IPS-20b (cell line): ENCODE data around the gene RAPGEF4.

ENCODE experiments used
- H3K27ac ChIP-seq: one replicate; pipeline ENCODE4 v1.5.1; 2013; ENCODE audit warnings: low read length
- H3K27me3 ChIP-seq: 2 replicates; pipeline ENCODE4 v1.6.1; 2013; ENCODE audit warnings: mild to moderate bottlenecking, low read length, inconsistent platforms; ENCODE audit not compliant: insufficient read depth
- H3K36me3 ChIP-seq: 2 replicates; pipeline ENCODE4 v1.6.1; 2013; ENCODE audit warnings: low read depth, mild to moderate bottlenecking, inconsistent platforms, low read length, moderate library complexity; ENCODE audit not compliant: insufficient read depth
- H3K4me1 ChIP-seq: 2 replicates; pipeline ENCODE4 v1.6.1; 2013; ENCODE audit warnings: mild to moderate bottlenecking, control low read depth, inconsistent platforms, low read length, moderate library complexity; ENCODE audit not compliant: insufficient read depth
- H3K4me3 ChIP-seq: 2 replicates; pipeline ENCODE4 v1.5.1; 2013; ENCODE audit warnings: mild to moderate bottlenecking, low read length, inconsistent platforms
- H3K9ac ChIP-seq: 2 replicates; pipeline ENCODE4 v1.6.1; 2013; ENCODE audit warnings: low read depth, mild to moderate bottlenecking, inconsistent platforms, low read length, moderate library complexity
- H3K9me3 ChIP-seq: 2 replicates; pipeline ENCODE4 v1.6.1; 2013; ENCODE audit warnings: mild to moderate bottlenecking, low read depth, low read length, inconsistent platforms; ENCODE audit not compliant: insufficient read depth

Gene RAPGEF4

DNA sequence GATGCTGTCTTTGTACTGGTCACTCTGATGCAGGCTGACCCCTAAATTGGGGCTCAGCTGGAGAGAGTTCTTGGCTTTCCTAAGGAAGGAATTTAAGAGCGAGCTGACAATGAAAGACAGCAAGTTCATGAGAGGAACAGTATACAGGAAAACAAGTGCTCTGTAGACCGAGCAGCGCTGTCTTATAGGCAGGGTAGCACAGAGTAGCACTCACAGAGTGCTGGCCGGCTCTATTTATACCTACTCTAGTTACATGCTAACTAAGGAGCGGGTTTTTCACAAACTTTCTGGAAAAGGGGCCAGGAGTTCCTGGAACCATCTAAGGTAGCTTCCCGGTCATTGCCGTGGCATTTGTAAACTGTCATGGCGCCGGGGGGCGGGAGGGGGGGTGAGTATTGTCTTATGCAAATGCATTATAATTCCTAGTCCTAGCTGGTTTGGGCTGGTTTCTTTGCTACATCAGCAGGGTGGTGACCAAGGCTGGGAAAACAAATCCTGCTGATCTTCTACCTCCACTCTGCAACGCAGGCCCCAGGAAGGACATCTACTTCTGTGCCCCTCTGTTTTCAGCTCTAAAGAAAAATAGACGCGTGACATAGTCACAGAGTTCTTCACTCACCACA, 308.4 kb downstream of the RAPGEF4 start:
- no peak overlapping the region for H3K27ac ChIP-seq
- H3K4me1 ChIP-seq: no peaks in the 10 kb centered on the region
- H3K9me3 ChIP-seq: no peaks in the 10 kb centered on the region
- H3K9ac ChIP-seq: no peak overlapping the region
- H3K4me3 ChIP-seq: no peak overlapping the region
- H3K27me3 ChIP-seq: no peaks in the 10 kb centered on the region
- H3K36me3 ChIP-seq: no peaks in the 10 kb centered on the region

GRCh38 chr2:173044686-173045085, 309.0 kb downstream of the RAPGEF4 start:
- Histone ChIP-seq H3K4me1 (no peaks in the 10 kb centered on the region), H3K36me3 (no peaks in the 10 kb centered on the region), H3K9me3 (no peaks in the 10 kb centered on the region), H3K4me3 (no peak overlapping the region), H3K27me3 (no peaks in the 10 kb centered on the region), H3K27ac (no peak overlapping the region), H3K9ac (no peak overlapping the region)

DNA sequence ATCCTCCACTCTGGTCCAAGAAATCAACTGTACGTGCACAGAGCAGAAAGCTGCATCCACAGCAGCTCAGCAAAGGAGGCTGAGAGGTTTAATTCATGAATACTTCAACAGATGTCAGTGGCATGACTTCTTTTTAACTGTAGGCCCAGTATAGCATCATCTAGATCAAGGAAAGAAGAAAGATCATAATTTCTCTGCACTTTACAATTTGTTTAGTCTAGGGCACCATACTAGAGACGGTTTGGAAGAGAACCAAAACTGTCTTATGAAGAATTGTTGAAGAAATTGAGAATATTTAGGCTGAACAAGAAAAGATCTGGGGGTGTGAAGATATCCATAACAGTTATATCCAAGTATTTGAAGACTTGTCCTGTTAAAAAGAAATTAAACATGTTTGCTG, 309.5 kb downstream of the RAPGEF4 start:
- Histone ChIP-seq H3K4me3 (no peak overlapping the region), H3K4me1 (no peaks in the 10 kb centered on the region), H3K9ac (no peak overlapping the region), H3K27ac (no peak overlapping the region), H3K36me3 (no peaks in the 10 kb centered on the region), H3K9me3 (no peaks in the 10 kb centered on the region), H3K27me3 (no peaks in the 10 kb centered on the region)

DNA sequence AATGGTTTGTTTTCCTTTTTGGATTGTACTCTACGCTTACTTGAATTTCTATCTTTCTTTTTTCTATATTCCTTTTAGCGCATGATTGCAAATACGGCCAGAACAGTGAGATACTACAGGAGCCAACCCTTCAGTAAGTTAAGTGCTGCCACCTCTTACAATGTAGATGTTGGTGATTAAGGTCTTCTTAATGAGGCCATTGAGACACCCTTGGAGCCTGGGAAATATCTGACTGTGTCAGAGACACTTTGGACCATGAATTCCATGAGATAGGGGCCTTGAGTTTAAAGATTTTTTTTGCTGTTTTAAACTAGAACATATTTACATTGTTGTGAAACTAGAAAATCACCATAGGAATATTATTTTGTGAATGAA, 312.9 kb downstream of the RAPGEF4 start:
- Histone ChIP-seq H3K27me3 (no peaks in the 10 kb centered on the region), H3K9me3 (no peaks in the 10 kb centered on the region), H3K9ac (no peak overlapping the region), H3K4me3 (no peak overlapping the region), H3K27ac (no peak overlapping the region), H3K36me3 (no peaks in the 10 kb centered on the region), H3K4me1 (no peaks in the 10 kb centered on the region)

DNA sequence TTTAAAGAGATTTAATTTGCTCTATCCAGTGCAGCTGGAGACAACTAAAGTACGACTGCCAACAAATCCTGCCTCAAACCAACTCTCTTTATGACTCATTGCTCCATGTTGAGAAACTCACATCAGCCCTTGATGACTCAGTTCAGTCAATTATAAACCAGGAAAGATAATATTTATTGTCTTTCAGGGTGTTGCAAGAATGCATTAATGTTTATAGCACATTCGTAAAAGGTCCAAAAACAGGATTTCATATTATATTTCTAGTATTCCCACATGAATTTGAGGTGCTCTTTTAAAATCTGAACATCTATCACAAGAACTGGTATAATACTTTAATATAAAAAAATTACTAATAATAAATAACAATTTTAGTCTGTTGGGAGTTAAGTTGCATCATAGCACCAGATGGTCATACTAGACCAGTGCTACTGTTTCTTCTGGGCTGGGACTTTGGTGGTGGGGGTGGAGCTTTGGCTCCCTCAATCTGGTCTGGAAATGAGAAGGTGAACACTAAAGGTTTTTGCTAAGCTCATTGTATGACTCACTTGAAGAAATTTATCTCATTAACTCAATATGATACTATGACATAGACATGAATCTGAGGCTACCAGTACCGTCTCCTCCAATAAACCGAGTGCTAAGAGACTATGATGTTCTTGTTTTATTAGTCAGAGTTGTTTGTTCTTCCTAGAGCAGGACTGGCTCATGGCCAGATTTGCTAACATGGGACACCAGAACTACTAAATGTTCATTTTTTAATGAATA, 313.4 kb downstream of the RAPGEF4 start:
- H3K4me3 ChIP-seq: no peak overlapping the region
- H3K9me3 ChIP-seq: no peaks in the 10 kb centered on the region
- H3K36me3 ChIP-seq: no peaks in the 10 kb centered on the region
- H3K27ac ChIP-seq: no peak overlapping the region
- H3K4me1 ChIP-seq: no peaks in the 10 kb centered on the region
- H3K27me3 ChIP-seq: no peaks in the 10 kb centered on the region
- H3K9ac ChIP-seq: no peak overlapping the region

DNA sequence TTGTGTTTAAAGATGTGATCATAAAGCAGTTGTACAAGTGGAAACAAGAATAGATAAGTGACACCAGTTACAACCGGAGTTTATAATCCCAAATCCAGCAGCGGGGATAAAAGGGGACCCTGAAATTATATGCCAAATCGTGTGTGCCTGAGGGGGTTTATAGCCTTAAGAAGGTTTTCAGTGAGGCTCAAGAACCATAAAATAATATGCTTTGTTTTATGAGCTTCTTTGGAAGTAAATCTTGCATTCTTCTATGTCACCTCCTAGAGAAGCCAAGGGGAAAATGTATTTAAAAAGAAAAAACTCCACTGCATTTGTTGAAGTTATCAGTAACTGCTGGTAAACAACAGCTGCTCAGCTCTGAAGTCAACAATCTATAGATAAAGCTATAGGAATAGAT, 314.2 kb downstream of the RAPGEF4 start:
- Histone ChIP-seq H3K4me3 (no peak overlapping the region), H3K36me3 (no peaks in the 10 kb centered on the region), H3K4me1 (peaks cover 5% of the 10 kb centered on the region; the same call in 1 of the 2 replicates), H3K9me3 (no peaks in the 10 kb centered on the region), H3K27me3 (no peaks in the 10 kb centered on the region), H3K9ac (no peak overlapping the region), H3K27ac (no peak overlapping the region)

- Histone ChIP-seq H3K4me3 (no peak overlapping the region), H3K27me3 (no peaks in the 10 kb centered on the region), H3K9me3 (no peaks in the 10 kb centered on the region), H3K9ac (no peak overlapping the region), H3K27ac (no peak overlapping the region), H3K4me1 (peaks cover 5% of the 10 kb centered on the region; the same call in 1 of the 2 replicates), H3K36me3 (no peaks in the 10 kb centered on the region)
Measured at GRCh38 chr2:173050684-173051083, 315.0 kb downstream of the RAPGEF4 start.

- no peaks in the 10 kb centered on the region for H3K36me3 ChIP-seq
- H3K4me3 ChIP-seq: no peak overlapping the region
- no peak overlapping the region for H3K27ac ChIP-seq
- no peaks in the 10 kb centered on the region for H3K9me3 ChIP-seq
- H3K9ac ChIP-seq: no peak overlapping the region
- H3K27me3 ChIP-seq: no peaks in the 10 kb centered on the region
- H3K4me1 ChIP-seq: peaks cover 5% of the 10 kb centered on the region; the same call in 1 of the 2 replicates
Measured at GRCh38 chr2:173051463-173052215, 316.0 kb downstream of the RAPGEF4 start.

DNA sequence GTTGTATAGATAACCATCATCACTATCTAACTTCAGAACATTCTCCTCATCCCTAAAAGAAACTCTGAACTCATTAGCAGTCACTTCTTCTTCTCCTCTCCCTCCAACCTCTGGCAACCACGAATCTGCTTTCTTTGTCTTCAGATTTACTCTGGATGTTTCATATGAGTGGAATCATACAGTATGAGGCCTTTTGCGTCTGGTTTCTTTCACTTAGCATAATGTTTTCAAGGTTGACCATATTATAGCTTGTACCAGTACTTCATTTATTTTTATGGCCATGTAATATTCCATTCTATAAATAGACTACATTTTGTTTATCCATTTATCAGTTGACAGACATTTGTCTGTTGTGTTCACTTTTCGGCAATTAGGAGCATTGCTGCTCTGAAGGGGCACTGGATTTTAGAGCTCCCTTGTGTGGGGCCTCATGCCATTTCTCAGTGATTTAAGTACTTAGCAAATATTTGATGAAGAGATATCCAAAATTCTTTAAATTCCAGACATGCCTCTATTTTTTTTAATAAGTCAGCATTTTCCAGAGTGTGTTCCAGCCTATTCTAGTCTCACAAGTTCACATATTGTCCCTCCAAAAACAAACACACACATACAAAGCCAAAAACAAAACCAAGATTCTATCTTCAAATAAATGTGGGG, 317.5 kb downstream of the RAPGEF4 start:
- Histone ChIP-seq H3K9ac (no peak overlapping the region), H3K4me3 (no peak overlapping the region), H3K27me3 (no peaks in the 10 kb centered on the region), H3K9me3 (no peaks in the 10 kb centered on the region), H3K36me3 (no peaks in the 10 kb centered on the region), H3K27ac (no peak overlapping the region), H3K4me1 (peaks cover 5% of the 10 kb centered on the region; the same call in 1 of the 2 replicates)

- Histone ChIP-seq H3K36me3 (no peaks in the 10 kb centered on the region), H3K27me3 (no peaks in the 10 kb centered on the region), H3K4me3 (no peak overlapping the region), H3K9me3 (no peaks in the 10 kb centered on the region), H3K9ac (no peak overlapping the region), H3K4me1 (peaks cover 5% of the 10 kb centered on the region; the same call in 1 of the 2 replicates), H3K27ac (no peak overlapping the region)
Measured at GRCh38 chr2:173054466-173054865, 318.8 kb downstream of the RAPGEF4 start.

DNA sequence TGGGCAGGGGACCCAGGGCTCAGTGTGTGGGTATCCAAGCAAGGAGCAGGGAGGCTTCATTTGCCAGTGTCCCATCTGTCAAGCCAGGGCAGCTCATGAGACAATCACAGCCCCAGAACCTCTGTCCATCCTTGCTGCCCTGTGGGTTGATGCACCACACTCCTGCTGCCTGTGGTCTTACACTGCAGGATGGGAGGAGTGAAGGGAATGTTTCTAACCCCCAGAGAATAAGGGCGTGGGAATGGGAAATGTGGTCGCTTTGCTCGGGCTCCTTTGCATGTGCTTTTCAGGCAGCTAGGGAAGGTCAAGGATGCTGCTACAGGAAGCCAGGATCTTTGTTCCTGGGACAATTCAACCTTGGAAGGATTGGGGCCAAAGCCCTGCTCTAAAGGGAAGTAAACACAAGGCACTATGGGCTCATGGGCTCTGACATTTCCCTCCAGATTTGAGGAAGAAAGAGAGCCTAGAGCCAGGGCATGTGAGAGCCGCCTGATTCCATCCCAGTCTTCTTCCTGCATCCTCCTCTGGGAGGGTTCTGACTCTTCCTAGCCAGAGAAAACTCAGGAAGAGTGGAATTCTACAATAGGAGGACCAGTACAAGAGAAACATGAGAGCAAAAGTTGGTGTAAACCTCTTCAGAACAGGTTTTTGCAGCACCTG, 321.2 kb downstream of the RAPGEF4 start:
- Histone ChIP-seq H3K4me3 (no peak overlapping the region), H3K4me1 (peaks cover 5% of the 10 kb centered on the region; the same call in 1 of the 2 replicates), H3K9me3 (no peaks in the 10 kb centered on the region), H3K27me3 (no peaks in the 10 kb centered on the region), H3K9ac (no peak overlapping the region), H3K36me3 (no peaks in the 10 kb centered on the region), H3K27ac (no peak overlapping the region)
